Measurements from ENCODE around the gene PITHD1.
"Not testable (repeated sequence)": the region's sequence is repeated elsewhere in the genome, so short reads cannot be mapped to it uniquely, and the experiment has no call there.

Gene PITHD1

DNA sequence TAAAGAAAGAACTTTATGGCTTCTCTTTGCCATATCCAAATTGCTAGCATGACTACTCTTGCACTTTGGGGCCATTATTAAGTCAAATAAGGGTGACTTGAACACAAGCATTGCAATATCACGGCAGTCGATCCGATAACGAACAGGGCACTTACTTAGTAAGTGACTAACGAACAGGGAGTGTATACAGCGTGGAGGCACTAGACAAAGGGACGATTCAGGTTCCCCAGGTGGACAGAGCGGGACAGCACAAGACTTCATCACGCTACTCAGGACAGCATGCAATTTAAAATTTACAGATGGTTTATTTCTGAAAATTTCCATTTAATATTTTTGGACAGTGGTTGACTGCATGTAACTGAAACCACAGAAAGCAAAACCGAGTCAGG, 5.4 kb upstream of the PITHD1 start:
- H3K4me3 ChIP-seq (ENCODE audit: low read depth, low read length), result no peak overlapping the region

DNA sequence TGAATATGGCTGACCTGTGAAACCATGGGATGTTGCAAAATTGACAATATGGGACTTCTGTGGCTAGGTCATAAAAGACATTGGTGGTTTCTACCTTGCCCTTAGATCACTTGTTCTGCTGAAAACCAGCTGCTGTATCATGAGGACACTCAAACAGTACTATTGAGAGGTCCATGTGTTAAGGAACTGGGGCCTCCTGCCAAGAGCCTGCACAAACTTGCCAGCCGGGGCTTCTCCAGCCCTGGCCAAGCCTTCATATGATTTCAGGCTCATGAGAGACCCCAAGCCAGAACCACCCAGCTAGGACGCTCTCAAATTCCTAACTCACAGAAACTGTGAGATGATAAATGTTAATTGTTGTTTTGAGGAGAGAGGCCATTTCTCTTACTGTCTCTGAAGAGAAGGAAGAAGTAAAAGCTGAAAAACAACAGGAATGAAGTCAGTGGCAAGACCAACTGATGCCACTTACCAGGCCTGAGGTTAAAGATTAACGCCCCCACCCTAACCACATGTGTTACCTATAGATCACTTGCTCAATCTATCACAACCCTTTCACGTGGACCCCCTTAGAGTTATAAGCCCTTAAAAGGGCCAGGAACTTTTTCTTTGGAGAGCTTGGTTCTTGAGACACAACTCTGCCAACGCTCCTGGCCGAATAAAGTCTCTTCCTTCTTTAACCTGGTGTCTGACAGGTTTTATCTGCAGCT, 3.9 kb upstream of the PITHD1 start:
- no peak overlapping the region for H3K4me3 ChIP-seq (ENCODE audit: low read depth, low read length)

DNA sequence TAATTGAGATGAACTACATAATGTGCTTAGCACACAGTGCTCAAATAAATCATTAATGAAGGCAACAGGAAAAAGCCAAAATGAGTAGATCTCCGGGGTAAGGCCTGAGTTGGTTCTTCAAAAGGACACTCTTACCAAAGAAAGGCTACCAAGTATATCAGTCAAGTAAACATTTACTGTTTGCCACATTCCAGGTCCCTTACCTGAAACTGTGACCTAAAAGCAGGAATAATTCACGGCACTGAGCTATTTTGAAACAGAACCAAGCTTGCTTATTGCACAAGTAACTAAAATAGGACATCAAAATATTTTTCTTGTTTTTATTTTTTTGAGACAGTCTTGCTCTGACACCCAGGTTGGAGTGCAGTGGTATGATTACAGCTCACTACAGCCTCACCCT, 2.0 kb upstream of the PITHD1 start:
- H3K4me3 ChIP-seq (ENCODE audit: low read depth, low read length), result no peak overlapping the region

DNA sequence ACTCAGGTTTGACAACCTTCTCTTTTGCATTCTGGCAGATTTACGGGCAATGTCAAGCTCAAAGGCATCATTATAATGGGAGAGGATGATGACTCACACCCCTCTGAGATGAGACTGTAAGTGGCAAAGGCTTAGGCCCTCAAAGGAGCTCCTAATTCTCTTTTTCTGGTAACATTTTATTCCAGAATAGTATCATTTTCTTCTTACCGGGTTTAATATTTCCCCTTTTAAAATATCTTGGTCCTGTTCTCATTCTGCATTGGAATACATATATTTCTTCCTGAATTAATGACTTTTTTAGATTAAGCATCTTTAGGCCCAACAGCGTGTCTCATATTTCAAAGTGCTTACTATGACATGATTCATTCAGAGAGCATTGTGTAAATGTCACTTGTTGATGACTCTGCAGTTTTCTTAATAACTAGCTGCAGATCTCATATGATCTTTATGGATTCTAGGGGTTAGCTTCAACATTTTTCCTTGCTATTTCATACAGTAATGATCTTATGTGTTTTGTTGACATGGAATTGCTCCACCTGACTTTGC, 1.7 kb downstream of the PITHD1 start:
- no peak overlapping the region for H3K4me3 ChIP-seq (ENCODE audit: low read depth, low read length)

DNA sequence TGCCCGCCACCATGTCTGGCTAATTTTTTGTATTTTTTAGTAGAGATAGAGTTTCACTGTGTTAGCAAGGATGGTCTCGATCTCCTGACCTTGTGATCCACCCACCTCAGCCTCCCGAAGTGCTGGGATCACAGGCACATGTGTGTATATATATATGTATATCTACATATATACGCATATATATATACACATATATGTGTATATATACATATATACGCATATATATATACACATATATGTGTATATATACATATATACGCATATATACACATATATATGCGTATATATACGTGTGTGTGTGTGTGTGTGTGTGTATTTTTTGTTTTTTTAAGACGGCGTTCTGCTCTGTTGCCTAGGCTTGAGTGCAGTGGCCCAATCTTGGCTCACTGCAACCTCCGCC, 4.9 kb downstream of the PITHD1 start:
- H3K4me3 ChIP-seq (ENCODE audit: low read depth, low read length), result not testable (repeated sequence)

DNA sequence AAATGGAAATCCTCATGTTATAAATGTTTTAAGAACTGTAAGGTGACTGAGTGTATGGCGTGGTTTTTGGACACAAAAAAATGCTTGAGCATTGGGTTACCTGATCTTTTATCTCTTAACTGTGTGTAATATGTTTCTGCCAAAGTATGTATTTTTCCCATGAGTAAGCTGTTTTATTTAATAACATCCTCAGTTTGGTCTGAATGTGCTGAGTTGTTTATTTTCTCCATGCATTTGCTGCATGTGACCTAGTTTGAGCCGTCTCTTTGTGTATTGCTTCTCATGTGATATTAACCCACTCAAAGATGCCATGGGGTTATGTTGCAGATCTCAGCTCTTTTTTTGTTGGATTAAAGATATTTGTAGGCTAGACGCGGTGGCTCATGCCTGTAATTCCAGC, 6.6 kb downstream of the PITHD1 start:
- H3K4me3 ChIP-seq (ENCODE audit: low read depth, low read length), result no peak overlapping the region

DNA sequence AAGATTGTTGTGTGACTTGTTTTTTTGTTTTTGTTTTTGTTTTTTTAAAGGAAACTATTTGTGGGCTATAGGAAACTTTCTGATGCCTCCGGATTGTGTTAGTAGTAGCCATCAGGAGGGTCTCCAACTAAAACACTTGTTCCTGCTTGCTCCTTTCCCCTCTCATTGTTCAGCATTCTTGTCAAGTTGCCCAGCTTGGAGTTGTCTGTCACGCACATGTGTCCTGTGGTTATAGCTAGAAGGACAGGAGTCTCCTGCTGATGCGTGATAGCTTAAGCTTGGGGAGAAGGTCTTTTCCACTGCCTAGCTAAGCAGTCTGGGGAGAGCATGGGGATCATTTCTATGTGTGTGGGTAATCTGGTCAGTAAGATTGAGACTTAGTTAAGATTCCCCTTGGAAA, 9.5 kb downstream of the PITHD1 start:
- no peak overlapping the region for H3K4me3 ChIP-seq (ENCODE audit: low read depth, low read length)

DNA sequence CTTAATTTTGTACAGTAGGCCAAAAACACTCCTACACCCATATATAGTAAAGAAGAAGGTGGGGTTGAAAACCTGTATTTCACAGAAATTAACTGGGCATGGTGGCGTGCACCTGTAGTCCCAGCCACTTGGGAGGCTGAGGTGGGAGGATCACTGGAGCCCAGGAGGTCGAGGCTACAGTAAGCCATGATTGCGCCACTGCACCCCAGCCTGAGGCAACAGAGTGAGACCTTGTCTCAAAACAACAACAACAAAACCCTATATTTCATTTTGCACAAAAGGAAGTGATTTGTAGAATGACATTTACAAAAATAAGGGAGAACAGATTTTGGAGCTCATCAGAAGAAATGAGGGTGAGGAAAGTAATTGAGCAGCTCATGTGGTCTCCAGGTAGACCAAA, 10.5 kb downstream of the PITHD1 start:
- H3K4me3 ChIP-seq (ENCODE audit: low read depth, low read length), result no peak overlapping the region

DNA sequence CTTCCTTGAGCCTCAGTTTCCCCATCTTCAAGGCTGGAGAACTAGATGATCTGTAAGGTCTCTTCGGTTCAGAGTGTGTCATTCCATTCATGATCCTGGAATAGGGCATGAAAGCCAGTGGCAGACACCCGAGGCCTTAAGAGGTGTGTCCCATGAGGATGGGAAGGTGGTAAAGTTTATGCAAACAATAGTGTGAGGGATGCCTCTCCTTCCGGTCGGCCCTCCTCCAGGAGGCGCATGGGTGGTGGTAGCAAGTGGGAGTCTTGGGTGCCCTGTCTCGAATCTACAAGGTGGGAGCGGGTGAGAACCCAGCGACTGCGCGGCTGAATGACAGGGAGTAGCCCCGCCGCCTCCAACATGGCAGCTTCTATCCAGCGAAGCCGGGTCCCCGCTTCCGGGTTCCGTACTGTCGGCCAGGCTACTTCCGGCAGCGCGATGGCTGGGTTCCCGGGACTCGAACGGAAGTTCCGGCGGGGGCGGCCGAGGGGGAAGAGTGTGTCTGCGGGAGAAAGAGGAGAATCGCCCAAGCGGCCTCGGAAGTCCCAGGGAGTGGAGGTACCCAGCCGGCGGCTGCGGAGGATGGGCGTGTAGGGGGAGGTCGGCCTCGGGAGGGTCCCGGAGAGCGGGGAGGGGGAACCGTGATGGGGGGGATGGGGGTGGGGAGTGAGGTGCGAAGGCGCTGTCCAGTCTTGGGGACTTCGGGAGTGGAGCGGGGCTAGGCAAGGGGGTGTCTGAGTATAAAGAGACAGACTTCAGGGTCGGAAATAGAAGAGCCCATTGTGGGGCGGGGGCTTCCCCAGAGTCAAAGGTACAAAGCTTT, 12.7 kb downstream of the PITHD1 start, which contains the start of gene LYPLA2:
TSS of gene LYPLA2 (plus strand) at position 450 of the 820 bp plus-strand sequence. CDS start 1,538 bp downstream, outside the sequence.
- peak within 1 kb of the TSS; percentile 91 for H3K4me3 ChIP-seq (ENCODE audit: low read depth, low read length)

DNA sequence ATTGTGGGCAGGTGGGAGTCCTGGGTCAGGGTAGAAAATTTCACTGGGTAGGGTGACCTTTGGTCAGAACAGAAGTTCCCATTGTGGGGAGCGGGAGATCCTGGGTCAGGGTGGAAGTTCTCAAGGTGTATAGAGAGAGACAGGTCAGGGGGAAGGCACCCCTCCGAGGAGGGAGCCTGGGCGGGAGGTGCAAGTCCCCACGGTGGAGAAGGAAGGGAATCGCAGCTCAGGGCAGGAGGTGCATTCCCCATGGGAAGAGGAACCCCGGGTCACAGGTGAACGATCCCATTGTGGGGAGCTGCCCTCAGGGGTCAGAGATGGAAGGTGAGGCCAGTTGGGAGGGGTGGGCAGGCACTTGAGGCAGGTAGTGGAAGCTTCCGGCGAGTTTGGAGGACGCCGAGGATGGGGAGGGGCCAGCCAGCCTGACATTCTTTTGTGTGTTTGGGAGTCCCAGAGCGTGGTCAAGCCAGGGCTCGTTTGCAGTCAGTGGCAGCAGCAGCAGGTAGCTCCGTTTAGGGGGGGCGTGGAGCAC, 13.4 kb downstream of the PITHD1 start:
- peak overlapping the region; percentile 91 for H3K4me3 ChIP-seq (ENCODE audit: low read depth, low read length)

DNA sequence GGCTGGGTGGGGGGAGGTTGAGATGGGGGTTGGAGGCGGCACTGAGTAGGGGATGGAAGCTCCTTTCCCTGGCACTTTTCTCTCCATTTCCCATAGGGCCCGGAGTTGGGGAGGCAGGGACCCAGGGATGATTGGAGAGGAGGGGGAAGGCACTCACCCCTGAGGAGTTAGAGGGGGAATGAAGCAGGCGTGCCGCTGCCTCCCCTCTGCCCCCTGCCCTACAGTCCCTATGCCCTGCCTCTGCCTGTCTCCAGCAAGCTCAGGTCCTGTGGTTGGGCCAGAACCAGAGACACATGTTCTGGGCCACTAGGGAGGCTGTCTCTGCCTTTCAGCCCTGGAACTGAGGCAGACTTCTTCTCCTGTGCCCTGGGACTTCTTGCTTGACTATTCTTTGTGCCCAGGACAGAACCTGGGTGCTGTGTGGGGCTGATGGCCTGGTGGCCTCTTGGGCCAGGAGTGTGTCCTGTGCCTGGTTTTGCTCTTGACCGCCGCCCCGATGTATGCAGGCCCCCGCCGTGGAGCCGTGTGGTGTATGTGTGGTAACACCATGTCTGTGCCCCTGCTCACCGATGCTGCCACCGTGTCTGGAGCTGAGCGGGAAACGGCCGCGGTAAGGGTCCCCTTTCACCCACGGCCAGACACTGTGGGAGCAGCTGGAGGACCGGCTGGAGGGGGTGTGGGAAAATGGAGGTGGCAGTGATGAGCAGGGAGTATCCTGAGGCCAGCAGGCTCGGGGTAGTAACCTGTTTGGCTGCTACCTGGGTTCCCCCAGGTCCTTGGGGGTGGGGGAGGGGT, 14.1 kb downstream of the PITHD1 start:
- H3K4me3 ChIP-seq (ENCODE audit: low read depth, low read length), result peak overlapping the region; percentile 91

DNA sequence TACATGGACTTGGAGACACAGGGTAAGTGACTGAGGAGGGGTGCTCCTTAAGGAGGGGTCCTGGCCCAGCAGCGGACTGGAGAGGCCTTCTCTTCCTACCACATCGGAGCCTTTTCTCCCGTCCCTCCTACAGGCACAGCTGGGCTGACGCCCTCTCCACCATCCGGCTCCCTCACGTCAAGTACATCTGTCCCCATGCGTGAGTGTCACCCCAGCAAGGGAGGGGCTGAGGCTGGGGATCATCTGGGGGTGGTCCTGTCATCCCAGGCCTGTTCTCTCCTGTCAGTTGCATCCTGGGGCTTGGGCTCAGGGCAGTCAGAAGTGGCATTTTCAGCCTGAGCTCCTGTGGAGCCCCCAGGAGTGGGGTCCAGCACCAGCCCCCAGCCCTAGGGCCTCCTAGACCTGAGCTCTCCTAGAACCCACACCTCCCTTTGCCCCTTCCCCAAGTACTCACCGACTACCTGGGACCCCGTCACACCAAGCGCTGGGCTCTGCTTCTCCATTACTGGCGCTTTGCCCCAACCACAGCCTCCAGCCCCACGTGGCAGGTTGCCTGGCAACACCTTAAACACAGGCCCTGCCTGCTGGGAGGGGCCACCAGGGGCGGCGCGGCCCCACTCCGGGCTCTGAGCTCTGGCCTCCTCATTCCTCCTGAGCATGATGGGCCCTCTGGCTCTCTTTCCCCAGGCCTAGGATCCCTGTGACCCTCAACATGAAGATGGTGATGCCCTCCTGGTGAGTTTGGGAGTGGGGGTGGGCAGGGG, 15.0 kb downstream of the PITHD1 start:
- no peak overlapping the region for H3K4me3 ChIP-seq (ENCODE audit: low read depth, low read length)

DNA sequence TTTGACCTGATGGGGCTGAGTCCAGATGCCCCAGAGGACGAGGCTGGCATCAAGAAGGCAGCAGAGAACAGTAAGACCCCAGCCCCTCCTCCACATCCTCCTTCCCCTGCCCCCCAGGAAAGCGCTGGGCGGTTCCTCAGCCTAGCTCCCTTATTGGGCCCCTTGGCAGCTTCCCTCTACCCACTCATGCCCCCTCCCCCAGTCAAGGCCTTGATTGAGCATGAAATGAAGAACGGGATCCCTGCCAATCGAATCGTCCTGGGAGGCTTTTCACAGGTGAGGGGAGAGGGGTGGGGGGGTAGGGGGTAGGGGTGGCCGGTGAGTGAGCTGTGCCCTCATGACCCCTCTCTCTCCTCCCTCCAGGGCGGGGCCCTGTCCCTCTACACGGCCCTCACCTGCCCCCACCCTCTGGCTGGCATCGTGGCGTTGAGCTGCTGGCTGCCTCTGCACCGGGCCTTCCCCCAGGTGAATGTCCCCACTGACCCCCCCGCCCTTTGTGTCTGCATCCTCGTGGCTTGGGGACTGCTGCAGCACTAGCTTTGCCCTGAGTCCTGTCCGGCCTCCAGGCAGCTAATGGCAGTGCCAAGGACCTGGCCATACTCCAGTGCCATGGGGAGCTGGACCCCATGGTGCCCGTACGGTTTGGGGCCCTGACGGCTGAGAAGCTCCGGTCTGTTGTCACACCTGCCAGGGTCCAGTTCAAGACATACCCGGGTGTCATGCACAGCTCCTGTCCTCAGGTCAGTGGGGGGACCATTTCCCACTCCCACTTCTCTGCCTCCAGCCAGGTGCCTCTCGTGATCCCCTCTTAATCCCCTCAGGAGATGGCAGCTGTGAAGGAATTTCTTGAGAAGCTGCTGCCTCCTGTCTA, 15.9 kb downstream of the PITHD1 start:
- no peak overlapping the region for H3K4me3 ChIP-seq (ENCODE audit: low read depth, low read length)

DNA sequence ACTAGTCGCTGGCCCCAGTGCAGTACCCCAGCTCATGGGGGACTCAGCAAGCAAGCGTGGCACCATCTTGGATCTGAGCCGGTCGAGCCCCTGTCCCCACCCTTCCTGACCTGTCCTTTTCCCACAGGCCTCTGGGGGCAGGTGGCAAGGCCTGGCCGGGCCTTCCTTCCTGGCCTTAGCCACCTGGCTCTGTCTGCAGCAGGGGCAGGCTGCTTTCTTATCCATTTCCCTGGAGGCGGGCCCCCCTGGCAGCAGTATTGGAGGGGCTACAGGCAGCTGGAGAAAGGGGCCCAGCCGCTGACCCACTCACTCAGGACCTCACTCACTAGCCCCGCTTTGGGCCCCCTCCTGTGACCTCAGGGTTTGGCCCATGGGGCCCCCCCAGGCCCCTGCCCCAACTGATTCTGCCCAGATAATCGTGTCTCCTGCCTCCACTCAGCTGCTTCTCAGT, 16.5 kb downstream of the PITHD1 start:
- not testable (repeated sequence) for H3K4me3 ChIP-seq (ENCODE audit: low read depth, low read length)

DNA sequence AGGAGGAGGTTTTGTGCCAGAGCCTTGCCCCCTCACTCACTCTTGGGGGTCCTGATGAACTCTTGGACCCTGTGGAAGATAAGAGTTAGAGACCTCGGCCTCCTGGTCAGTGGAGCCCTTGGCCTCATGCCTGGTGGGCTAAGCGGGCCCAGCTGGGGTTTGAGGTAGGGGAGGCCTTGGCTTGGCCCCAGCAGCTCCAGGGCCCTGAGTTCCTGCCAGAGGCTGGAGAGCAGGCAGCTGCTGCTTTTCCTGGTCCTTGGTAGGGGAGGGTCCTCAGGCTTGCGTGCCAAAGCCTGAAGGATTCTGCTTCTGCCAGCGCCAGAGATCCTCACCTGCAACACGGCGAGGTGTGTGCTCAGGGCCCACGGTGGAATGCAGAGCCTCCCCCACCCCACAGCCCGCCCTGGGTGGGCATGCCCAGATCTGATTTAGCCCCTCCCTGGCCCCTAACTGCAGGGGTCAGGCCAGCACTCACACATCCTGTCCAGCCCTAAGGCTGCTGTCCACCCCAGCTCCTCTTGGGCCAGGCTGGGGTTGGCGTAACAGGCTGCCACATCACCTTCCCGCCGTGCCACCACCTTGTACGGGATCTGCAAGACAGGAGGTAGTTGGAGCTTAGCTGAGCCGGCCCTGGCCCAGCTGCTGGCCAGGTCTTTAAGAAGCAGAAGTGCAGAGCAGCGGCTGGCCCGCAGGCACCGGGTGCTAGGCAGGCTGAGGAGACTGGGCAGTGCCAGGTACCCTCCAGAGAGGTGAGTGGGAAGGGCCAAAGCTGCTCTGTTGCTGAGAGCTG, 17.7 kb downstream of the PITHD1 start:
- no peak overlapping the region for H3K4me3 ChIP-seq (ENCODE audit: low read depth, low read length)

DNA sequence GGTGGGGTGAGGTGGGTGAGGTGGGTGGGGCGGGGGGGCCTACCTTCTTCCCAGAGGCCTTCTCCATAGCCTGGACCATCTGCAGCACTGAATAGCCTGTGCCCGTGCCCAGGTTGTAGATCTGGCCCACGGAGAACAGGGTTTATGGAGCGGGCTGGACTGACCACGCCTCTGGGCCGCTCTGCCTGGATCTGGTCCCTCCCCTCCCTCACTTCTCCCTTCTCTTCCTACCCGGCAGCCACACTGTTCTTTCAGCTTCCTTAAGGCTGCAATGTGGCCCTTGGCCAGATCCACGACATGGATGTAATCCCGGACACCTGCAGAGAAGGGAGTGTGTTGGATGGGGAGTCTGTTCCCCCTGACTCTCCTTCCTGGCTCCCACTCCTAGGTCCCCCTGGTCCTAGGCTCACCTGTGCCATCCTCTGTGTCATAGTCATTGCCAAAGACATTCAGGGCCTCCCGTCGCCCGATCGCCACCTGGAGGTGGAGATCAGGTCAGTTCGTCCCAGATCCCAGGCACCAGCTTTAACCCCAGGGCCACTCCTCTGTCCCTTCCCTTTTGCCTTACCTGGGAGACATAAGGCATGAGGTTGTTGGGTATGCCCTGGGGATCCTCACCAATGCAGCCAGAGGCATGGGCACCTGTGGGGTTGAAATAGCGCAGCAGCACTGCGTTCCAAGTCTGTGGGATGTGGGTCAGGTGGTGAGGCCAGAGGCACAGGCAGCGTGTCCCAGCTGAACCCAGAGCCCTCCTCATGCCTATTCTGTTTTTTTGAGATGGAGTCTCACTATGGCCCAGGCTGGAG, 18.5 kb downstream of the PITHD1 start:
- H3K4me3 ChIP-seq (ENCODE audit: low read depth, low read length), result no peak overlapping the region

Measured in iPS-11a (cell line).